ENCODE results near the gene MYORG.

GRCh38 chr9:34343090-34343489 is 33.6 kb downstream of the MYORG start:
- no peak for TF ChIP-seq CTCF (IDR thresholded peaks at IDR 0.05)
- TF ChIP-seq POLR2A (IDR thresholded peaks at IDR 0.05) = no peak
- TF ChIP-seq POLR2AphosphoS5 (IDR thresholded peaks at IDR 0.05; ENCODE audit: insufficient read depth in 1 of 2, low read depth in 1 of 2) = no peak

Measured in vagina (tissue), 2 donors.